CD4-positive, alpha-beta T cell treated with Interleukin-17A for 4 hours (primary cell): ENCODE data around the gene PDZD2.
"Not testable (repeated sequence)": the region's sequence is repeated elsewhere in the genome, so short reads cannot be mapped to it uniquely, and the experiment has no call there.

Experiments
- DNase-seq: peaks from one replicate; pipeline ENCODE4 v3.0.0-alpha.2; 2020; ENCODE audit warnings: mixed read lengths

The PDZD2 gene

GRCh38 chr5:31698673-31699072, 59.7 kb downstream of the PDZD2 start:
- DNase-seq = no peak

- DNase-seq = no peak
These were observed 62.8 kb downstream of the PDZD2 start for GRCh38 chr5:31701642-31702299.

GRCh38 chr5:31702712-31703111, 63.8 kb downstream of the PDZD2 start:
- no peak for DNase-seq

- DNase-seq = no peak
These were observed 64.8 kb downstream of the PDZD2 start for GRCh38 chr5:31703757-31704156.

GRCh38 chr5:31706186-31706585, 67.3 kb downstream of the PDZD2 start:
- DNase-seq = no peak

- DNase-seq = no peak
These were observed 68.4 kb downstream of the PDZD2 start for GRCh38 chr5:31707329-31707728.

- no peak for DNase-seq
These were observed 69.2 kb downstream of the PDZD2 start for GRCh38 chr5:31708089-31708488.

- DNase-seq = no peak
These were observed 72.4 kb downstream of the PDZD2 start for GRCh38 chr5:31711363-31711762.

GRCh38 chr5:31711935-31712592, 73.1 kb downstream of the PDZD2 start:
- DNase-seq = no peak

- DNase-seq = no peak
These were observed 78.6 kb downstream of the PDZD2 start for GRCh38 chr5:31717561-31717960.

- DNase-seq = no peak
These were observed 81.1 kb downstream of the PDZD2 start for GRCh38 chr5:31720004-31720403.

- no peak for DNase-seq
These were observed 81.9 kb downstream of the PDZD2 start for GRCh38 chr5:31720811-31721345.

- no peak for DNase-seq
These were observed 83.2 kb downstream of the PDZD2 start for GRCh38 chr5:31722111-31722510.

GRCh38 chr5:31725996-31726395, 87.1 kb downstream of the PDZD2 start:
- DNase-seq = no peak

- no peak for DNase-seq
These were observed 88.0 kb downstream of the PDZD2 start for GRCh38 chr5:31726952-31727351.

GRCh38 chr5:31728039-31728438, 89.1 kb downstream of the PDZD2 start:
- no peak for DNase-seq

GRCh38 chr5:31728806-31729205, 89.9 kb downstream of the PDZD2 start:
- DNase-seq = not testable (repeated sequence)

- no peak for DNase-seq
These were observed 91.2 kb downstream of the PDZD2 start for GRCh38 chr5:31730139-31730538.

- no peak for DNase-seq
These were observed 92.1 kb downstream of the PDZD2 start for GRCh38 chr5:31731016-31731415.

- DNase-seq = no peak
These were observed 92.9 kb downstream of the PDZD2 start for GRCh38 chr5:31731710-31732301.

- not testable (repeated sequence) for DNase-seq
These were observed 93.9 kb downstream of the PDZD2 start for GRCh38 chr5:31732821-31733220.

GRCh38 chr5:31733371-31733770, 94.4 kb downstream of the PDZD2 start:
- no peak for DNase-seq

GRCh38 chr5:31736127-31736526, 97.2 kb downstream of the PDZD2 start:
- no peak for DNase-seq

GRCh38 chr5:31738199-31738598, 99.3 kb downstream of the PDZD2 start:
- no peak for DNase-seq
